SK-N-MC (cell line): ENCODE measurements around the gene KLHDC4.

Experiments used
- EZH2 ChIP-seq: fragments of 200-600 bp; sonication (generic); IDR thresholded peaks from one replicate; pipeline ENCODE4 v1.6.1; 2017; ENCODE audit warnings: antibody characterized with exemption
- FOXP2 ChIP-seq: optimal IDR thresholded peaks from 2 replicates; pipeline ENCODE3; 2011; ENCODE audit warnings: mild to moderate bottlenecking, moderate library complexity; ENCODE audit not compliant: insufficient read depth; ENCODE audit errors: extremely low read length, control extremely low read depth
- POLR2AphosphoS5 ChIP-seq: IDR thresholded peaks from 2 replicates; pipeline ENCODE4 v1.6.1; 2012; ENCODE audit warnings: mild to moderate bottlenecking, low read depth, low read length, borderline replicate concordance

- TF ChIP-seq EZH2, result no peak
- no peak for TF ChIP-seq POLR2AphosphoS5
- no peak for TF ChIP-seq FOXP2
These were observed 77.7 kb downstream of the KLHDC4 start for GRCh38 chr16:87687998-87688529.
